Measurements from ENCODE around the gene DPM1. TPM values are rescaled to one million over a fixed set of nuclear protein-coding genes. Genes with fewer than 3 reads are reported as not detected.

Gene DPM1
- total and polyA plus RNA-seq, 12 donors, result 29.4 to 52.8 (median 48.0) TPM

DNA sequence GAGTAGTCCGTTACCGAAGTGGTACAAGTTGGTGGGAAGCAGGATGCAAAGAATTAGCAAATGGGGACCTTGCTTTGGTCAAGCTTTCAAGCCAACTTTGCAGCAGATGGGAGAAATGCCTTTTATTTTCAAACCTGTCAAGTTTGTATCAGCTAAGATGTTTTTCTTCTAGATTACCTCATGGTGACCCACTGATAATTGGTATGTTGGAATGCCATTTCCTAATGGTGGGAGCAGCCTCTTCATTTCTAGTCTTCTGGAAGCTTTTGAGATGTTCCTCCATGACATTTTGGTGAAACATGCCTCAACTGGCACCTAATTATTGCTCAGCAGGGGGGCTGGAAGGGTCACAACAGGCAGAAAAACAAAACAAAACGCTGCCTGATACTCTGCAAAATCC is 70.8 kb downstream of the DPM1 start:
- Histone ChIP-seq H3K4me1 (peaks cover 0 to 9% (median 0%) of the 10 kb centered on the region in 9 donors), H3K36me3 (peaks cover 0 to 56% (median 11%) of the 10 kb centered on the region in 9 donors), H3K27me3 (no peaks in the 10 kb centered on the region), H3K9me3 (no peaks in the 10 kb centered on the region), H3K4me3 (no peak overlapping the region), H3K27ac (no peak overlapping the region)
- intact Hi-C loops (cut with DNase I), result no loop called here
- WGBS, 2 donors, result 77 to 86% methylated on average over 3 of the region's 3 CpGs
- DNase-seq, result no peak
- TF ChIP-seq, protein P1, sequence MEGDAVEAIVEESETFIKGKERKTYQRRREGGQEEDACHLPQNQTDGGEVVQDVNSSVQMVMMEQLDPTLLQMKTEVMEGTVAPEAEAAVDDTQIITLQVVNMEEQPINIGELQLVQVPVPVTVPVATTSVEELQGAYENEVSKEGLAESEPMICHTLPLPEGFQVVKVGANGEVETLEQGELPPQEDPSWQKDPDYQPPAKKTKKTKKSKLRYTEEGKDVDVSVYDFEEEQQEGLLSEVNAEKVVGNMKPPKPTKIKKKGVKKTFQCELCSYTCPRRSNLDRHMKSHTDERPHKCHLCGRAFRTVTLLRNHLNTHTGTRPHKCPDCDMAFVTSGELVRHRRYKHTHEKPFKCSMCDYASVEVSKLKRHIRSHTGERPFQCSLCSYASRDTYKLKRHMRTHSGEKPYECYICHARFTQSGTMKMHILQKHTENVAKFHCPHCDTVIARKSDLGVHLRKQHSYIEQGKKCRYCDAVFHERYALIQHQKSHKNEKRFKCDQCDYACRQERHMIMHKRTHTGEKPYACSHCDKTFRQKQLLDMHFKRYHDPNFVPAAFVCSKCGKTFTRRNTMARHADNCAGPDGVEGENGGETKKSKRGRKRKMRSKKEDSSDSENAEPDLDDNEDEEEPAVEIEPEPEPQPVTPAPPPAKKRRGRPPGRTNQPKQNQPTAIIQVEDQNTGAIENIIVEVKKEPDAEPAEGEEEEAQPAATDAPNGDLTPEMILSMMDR (IDR thresholded peaks at IDR 0.05), result no peak
- ATAC-seq, result no peak

DNA sequence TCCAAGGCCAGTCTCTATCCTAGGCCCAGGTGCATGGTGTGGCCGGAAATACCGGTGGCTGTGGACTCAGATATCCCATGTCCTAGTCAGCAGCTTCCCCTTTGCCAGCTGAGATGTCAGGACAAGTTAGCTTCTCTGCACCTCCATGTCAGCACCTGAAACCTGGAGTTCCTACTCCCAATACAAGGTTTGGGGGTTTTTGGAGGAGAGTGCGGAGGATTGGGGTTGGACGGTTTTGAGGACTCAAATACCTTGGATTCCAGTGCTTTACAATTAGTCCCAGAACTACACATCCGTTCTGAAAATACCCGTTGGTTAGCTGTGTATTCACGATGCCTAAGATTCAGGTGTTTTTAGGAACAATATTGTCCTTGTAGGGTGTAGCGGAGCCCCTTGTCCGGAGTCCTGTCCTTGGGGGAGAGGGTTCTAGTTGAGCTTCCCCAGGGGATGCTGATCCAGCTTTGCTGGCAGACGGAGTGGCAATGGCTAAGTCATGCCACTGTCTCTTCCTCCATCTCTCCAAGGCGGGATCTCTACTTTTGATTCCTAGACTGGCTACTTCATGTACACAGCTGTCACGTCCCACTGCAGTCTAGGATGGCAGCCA is 72.0 kb downstream of the DPM1 start:
- no peak for ATAC-seq
- H3K27me3 ChIP-seq, result no peaks in the 10 kb centered on the region
- H3K27ac ChIP-seq, result no peak overlapping the region
- intact Hi-C loops (cut with DNase I), result no loop called here
- WGBS, 2 donors, result 83 to 87% methylated on average over 12 of the region's 12 CpGs
- DNase-seq, result no peak
- no peaks in the 10 kb centered on the region for H3K9me3 ChIP-seq
- H3K4me1 ChIP-seq, result peaks cover 0 to 7% (median 0%) of the 10 kb centered on the region in 9 donors
- H3K36me3 ChIP-seq, result peaks cover 0 to 43% (median 10%) of the 10 kb centered on the region in 9 donors
- TF ChIP-seq, protein P1 (IDR thresholded peaks at IDR 0.05), result no peak
- H3K4me3 ChIP-seq, result no peak overlapping the region

DNA sequence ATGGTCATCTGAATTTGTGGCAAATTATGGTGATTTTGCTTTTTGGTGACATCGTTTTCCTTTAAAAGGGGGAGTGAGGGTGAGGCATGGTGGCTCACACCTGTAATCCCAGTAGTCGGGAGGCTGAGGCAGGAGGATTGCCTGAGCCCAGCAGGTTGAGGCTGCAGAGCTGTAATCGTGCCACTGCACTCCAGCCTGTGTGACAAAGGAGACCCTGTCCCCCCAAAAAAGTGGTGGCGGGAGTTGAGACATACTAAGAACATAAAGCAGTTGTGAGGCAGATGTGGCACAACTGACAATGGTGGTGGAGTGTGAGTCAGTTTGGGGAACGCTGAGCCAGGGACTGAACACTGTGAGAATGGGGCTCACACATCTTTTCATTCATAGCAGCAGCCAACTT is 72.6 kb downstream of the DPM1 start:
- ATAC-seq (no peak), DNase-seq (no peak)
- intact Hi-C loops (cut with DNase I), result no loop called here
- H3K4me1 ChIP-seq, result peaks cover 0 to 5% (median 0%) of the 10 kb centered on the region in 9 donors
- H3K4me3 ChIP-seq, result no peak overlapping the region
- H3K27ac ChIP-seq, result no peak overlapping the region
- WGBS, 2 donors, result 92 to 94% methylated on average over 5 of the region's 5 CpGs
- TF ChIP-seq, protein P1 (IDR thresholded peaks at IDR 0.05), result no peak
- peaks cover 0 to 38% (median 10%) of the 10 kb centered on the region in 9 donors for H3K36me3 ChIP-seq
- H3K9me3 ChIP-seq, result no peaks in the 10 kb centered on the region
- no peaks in the 10 kb centered on the region for H3K27me3 ChIP-seq

DNA sequence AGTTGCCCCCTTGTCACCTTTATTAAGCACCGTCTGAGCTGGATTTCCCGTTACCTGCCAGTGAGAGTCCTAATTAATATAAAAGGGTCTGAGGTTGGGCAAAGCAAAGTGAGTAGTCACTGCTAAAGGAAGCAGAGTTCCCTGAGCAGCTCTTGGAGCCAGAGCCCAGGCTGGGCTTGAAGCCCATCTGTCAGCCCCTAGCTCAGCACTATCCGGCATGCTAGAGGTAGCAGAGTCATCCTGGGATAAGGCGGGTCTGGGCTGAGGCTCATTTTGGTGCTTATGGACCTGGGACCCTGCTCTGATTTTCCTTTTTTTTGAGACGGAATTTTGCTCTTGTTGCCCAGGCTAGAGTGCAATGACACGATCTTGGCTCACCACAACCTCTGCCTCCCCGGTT is 73.3 kb downstream of the DPM1 start:
- TF ChIP-seq, protein P1 (IDR thresholded peaks at IDR 0.05), result no peak
- Histone ChIP-seq H3K27ac (no peak overlapping the region), H3K4me1 (peaks cover 0 to 5% (median 0%) of the 10 kb centered on the region in 9 donors), H3K27me3 (no peaks in the 10 kb centered on the region), H3K36me3 (peaks cover 0 to 31% (median 10%) of the 10 kb centered on the region in 9 donors), H3K9me3 (no peaks in the 10 kb centered on the region), H3K4me3 (no peak overlapping the region)
- 81 to 87% methylated on average over 7 of the region's 7 CpGs for WGBS, 2 donors
- DNase-seq, result no peak
- intact Hi-C loops (cut with DNase I), result no loop called here
- no peak for ATAC-seq

Other genes with a start within 250 kb of the DPM1 start
- gene PARD6B, start 227.0 kb downstream of the DPM1 start, total RNA-seq, result 1 to 10 TPM; 1.7 to 7.1 (median 3.7) TPM
- gene PARD6B, start 227.0 kb downstream of the DPM1 start, polyA plus RNA-seq, result 1 to 10 TPM; 1.3 to 3.1 TPM
- gene BCAS4, start 163.5 kb downstream of the DPM1 start, total RNA-seq, result 1 to 10 TPM; 1.3 to 3.6 (median 2.4) TPM
- 1 to 10 TPM in 1 of 2 donors, under 1 TPM in 1; 0.54 to 2.1 TPM for gene BCAS4, start 163.5 kb downstream of the DPM1 start, polyA plus RNA-seq
- gene ADNP, start 27.1 kb downstream of the DPM1 start, total RNA-seq, result 10 to 100 TPM; 30.9 to 46.1 (median 38.6) TPM
- gene ADNP, start 27.1 kb downstream of the DPM1 start, polyA plus RNA-seq, result 10 to 100 TPM; 14.6 to 27.8 TPM
- gene MOCS3, start 286 bp upstream of the DPM1 start, total RNA-seq, result 1 to 10 TPM; 2.3 to 3.2 (median 2.6) TPM
- 1 to 10 TPM in 1 of 2 donors, under 1 TPM in 1; 0.95 to 1.7 TPM for gene MOCS3, start 286 bp upstream of the DPM1 start, polyA plus RNA-seq
- gene KCNG1, start 64.6 kb upstream of the DPM1 start, total RNA-seq, result under 1 TPM in 7 of 10 donors, not detected in 3; 0.15 to 0.56 (median 0.31) TPM
- gene KCNG1, start 64.6 kb upstream of the DPM1 start, polyA plus RNA-seq, result under 1 TPM in 1 of 2 donors, not detected in 1; 0.99 TPM